OCI-LY1 (cell line): ENCODE data around the gene NHLH2.

Source experiments
- CTCF ChIP-seq: fragments of 200-600 bp; sonication (generic), shearing (Covaris generic); IDR thresholded peaks from 2 replicates; pipeline ENCODE4 v1.5.1; 2017; ENCODE audit warnings: mild to moderate bottlenecking, antibody characterized with exemption, low read length, moderate library complexity, mixed read lengths
- EZH2 ChIP-seq: fragments of 200-600 bp; sonication (generic), shearing (Covaris generic); IDR thresholded peaks from 2 replicates; pipeline ENCODE4 v1.8.0; 2017; ENCODE audit warnings: borderline replicate concordance, mixed run types, mild to moderate bottlenecking, antibody characterized with exemption, low read length, moderate library complexity, mixed read lengths

- TF ChIP-seq CTCF (no peak), EZH2 (no peak)
These were observed 29.6 kb downstream of the NHLH2 start for GRCh38 chr1:115811140-115811828.
